ENCODE data around the gene MGST1.

Gene MGST1

GRCh38 chr12:16347391-16348298 is at the start of gene MGST1:
TSS of gene MGST1 (plus strand) at chr12:16347645. CDS start at chr12:16354253, 6,608 bp downstream.
- DNase-seq (ENCODE audit: low read depth) = no peak

- DNase-seq (ENCODE audit: low read depth) = no peak
Observed at GRCh38 chr12:16299403-16299802, 48.0 kb upstream of the MGST1 start.

- DNase-seq (ENCODE audit: low read depth) = no peak
Observed at GRCh38 chr12:16300122-16300521, 47.3 kb upstream of the MGST1 start.

GRCh38 chr12:16300736-16301135 is 46.7 kb upstream of the MGST1 start:
- no peak for DNase-seq (ENCODE audit: low read depth)

GRCh38 chr12:16303939-16304338 is 43.5 kb upstream of the MGST1 start:
- DNase-seq (ENCODE audit: low read depth) = no peak

GRCh38 chr12:16307856-16308475 is 39.5 kb upstream of the MGST1 start:
- DNase-seq (ENCODE audit: low read depth) = no peak

GRCh38 chr12:16310934-16311333 is 36.5 kb upstream of the MGST1 start:
- no peak for DNase-seq (ENCODE audit: low read depth)

- no peak for DNase-seq (ENCODE audit: low read depth)
Observed at GRCh38 chr12:16323010-16323409, 24.4 kb upstream of the MGST1 start.

- no peak for DNase-seq (ENCODE audit: low read depth)
Observed at GRCh38 chr12:16323638-16324037, 23.8 kb upstream of the MGST1 start.

GRCh38 chr12:16324272-16324671 is 23.2 kb upstream of the MGST1 start:
- DNase-seq (ENCODE audit: low read depth) = no peak

- DNase-seq (ENCODE audit: low read depth) = no peak
Observed at GRCh38 chr12:16324772-16325171, 22.7 kb upstream of the MGST1 start.

GRCh38 chr12:16325426-16325825 is 22.0 kb upstream of the MGST1 start:
- no peak for DNase-seq (ENCODE audit: low read depth)

- DNase-seq (ENCODE audit: low read depth) = no peak
Observed at GRCh38 chr12:16327963-16328362, 19.5 kb upstream of the MGST1 start.

GRCh38 chr12:16329594-16329993 is 17.9 kb upstream of the MGST1 start:
- no peak for DNase-seq (ENCODE audit: low read depth)

- DNase-seq (ENCODE audit: low read depth) = no peak
Observed at GRCh38 chr12:16330560-16330959, 16.9 kb upstream of the MGST1 start.

- DNase-seq (ENCODE audit: low read depth) = no peak
Observed at GRCh38 chr12:16331998-16332397, 15.4 kb upstream of the MGST1 start.

- DNase-seq (ENCODE audit: low read depth) = no peak
Observed at GRCh38 chr12:16335838-16336237, 11.6 kb upstream of the MGST1 start.

- DNase-seq (ENCODE audit: low read depth) = no peak
Observed at GRCh38 chr12:16344269-16344668, 3.2 kb upstream of the MGST1 start.

- no peak for DNase-seq (ENCODE audit: low read depth)
Observed at GRCh38 chr12:16345105-16345504, 2.3 kb upstream of the MGST1 start.

- DNase-seq (ENCODE audit: low read depth) = no peak
Observed at GRCh38 chr12:16346958-16347357, 487 bp upstream of the MGST1 start.

GRCh38 chr12:16348435-16349130 is 1.1 kb downstream of the MGST1 start:
- DNase-seq (ENCODE audit: low read depth) = no peak

GRCh38 chr12:16349131-16349460 is 1.7 kb downstream of the MGST1 start:
- DNase-seq (ENCODE audit: low read depth) = peak; percentile 86

GRCh38 chr12:16350682-16351081 is 3.2 kb downstream of the MGST1 start:
- peak; percentile 82 for DNase-seq (ENCODE audit: low read depth)
